GM10847 (cell line): Measurements from ENCODE around the gene PCP4.

ENCODE experiments used
- POLR2A ChIP-seq: IDR thresholded peaks from 2 replicates; pipeline ENCODE4 v1.6.1; 2011; ENCODE audit not compliant: insufficient read length; ENCODE audit errors: extremely low read depth

Gene PCP4

DNA sequence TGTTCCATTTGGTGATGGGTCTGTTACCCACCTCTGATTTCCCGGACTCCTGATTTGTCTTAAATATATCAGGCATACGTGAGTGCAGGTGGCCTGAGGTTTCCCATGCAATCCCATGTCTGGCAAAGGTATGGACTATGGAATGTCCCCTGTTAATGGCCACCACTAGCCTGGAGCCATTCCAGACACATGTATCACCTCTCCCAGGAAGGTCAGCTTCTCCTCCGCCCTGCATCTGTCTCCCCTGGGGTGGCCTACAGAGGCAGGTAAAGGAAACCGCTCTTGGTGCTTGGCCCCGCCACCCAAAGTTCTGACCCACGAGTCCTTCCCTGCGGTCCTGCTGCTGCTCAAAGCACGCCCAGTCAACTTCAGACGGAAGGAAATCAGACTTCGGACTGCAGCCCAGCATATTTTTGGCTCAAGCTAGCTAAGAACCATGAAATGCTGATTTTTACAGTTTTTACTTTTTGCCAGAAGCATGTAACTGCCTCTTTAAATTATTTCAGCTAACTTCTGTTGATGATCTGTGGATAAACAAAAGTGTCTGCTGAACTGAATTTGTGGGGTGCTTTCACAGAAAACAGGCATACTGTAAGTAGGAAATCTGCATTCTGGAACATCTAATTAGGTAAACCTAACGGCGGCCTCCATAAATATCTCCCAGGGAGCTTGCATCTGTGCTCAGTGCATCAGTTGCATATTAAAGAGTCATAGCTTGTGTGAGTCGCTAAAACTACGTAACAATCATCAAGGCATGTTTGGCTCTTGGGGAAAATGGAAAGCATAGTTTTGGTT lies 105.9 kb downstream of the PCP4 start:
- no peak for TF ChIP-seq POLR2A

- TF ChIP-seq POLR2A = no peak
Observed at GRCh38 chr21:39976800-39977199, 109.6 kb downstream of the PCP4 start.
